ENCODE data around the gene DNAJB2. TPM values are rescaled to one million over a fixed set of nuclear protein-coding genes. Genes with fewer than 3 reads are reported as not detected.

The DNAJB2 gene
- polyA plus RNA-seq, 2 of the 4 experiments (the other 2 are of a cell fraction) = 31.0 to 53.7 TPM

DNA sequence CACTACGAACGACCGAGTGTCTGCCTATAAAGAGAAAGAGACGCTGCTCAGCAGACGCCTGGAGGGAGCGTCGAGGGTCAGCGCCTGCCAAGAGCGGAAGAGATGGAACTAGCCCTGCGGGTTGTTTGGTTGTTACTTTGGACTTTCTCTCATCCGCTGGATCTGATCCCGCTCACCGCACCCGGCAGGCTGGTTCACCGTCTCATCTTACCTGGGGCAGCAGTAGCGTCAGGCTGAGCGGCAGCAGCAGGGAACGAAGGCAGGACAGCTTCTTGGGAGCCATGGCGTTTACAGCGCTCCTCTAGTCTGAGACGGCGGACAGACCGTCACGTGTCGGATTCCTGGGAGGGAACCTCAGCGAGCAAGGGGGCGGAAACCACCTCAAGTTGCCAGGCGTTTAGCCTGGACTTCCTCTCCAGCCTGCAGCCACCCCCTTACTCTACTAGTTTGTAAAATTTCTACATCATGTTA is 35.8 kb upstream of the DNAJB2 start:
- no peak for ATAC-seq
- CTCF ChIA-PET = interaction anchor here (2.8 to 3.4 kb wide), 2 partner anchors 35 to 51 kb away, joined by 19 to 20 read pairs; partner anchors contain the start of gene DNAJB2

DNA sequence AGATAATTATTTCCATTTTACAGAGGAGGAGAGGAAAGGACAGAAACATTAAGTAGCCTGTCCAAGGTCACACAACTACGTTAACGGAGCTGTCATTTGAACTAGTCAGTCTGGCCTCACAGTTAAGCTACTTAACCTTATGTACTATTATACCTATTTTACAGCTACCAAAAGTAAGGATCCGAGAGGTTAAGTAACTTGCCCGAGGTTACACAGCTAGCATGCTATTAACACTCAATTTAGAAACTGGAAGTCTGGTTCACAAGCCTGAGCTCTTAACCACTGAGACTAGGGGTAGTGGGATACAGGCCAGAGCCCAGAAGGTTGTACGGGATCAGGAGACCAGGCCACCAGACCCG is 34.4 kb upstream of the DNAJB2 start:
- ChIA-PET CTCF (interaction anchor here (0.9 to 3.4 kb wide), 14 partner anchors 8 to 347 kb away, joined by 3 to 34 read pairs (median 4); partner anchors contain the start of gene DNAJB2), POLR2A (interaction anchor here (0.7 to 1.9 kb wide), 11 partner anchors 9 to 143 kb away, joined by 3 to 14 read pairs (median 6); partner anchors contain the start of genes ABCB6, ANKZF1, ATG9A and DNAJB2)
- peak overlapping the region; percentile 90 for H3K4me2 ChIP-seq
- 28% methylated on average over 6 of the region's 6 CpGs for WGBS (ENCODE audit: missing lambda C conversion rate)
- H3K27ac ChIP-seq = peak overlapping the region; percentile 90 to 96
- no peak for FAIRE-seq
- peak overlapping the region; percentile 78 for H3K4me3 ChIP-seq
- no peak for TF ChIP-seq TP53 (CRISPR knock-in tag; IDR thresholded peaks at IDR 0.05)
- TF ChIP-seq ZFP36 (IDR thresholded peaks at IDR 0.05; ENCODE audit: borderline replicate concordance, partially characterized antibody) = peak; percentile 60
- H3K4me1 ChIP-seq = peaks cover 45% of the 10 kb centered on the region
- no peak for ATAC-seq
- DNase-seq (ENCODE audit: low read depth in 1 of 2, low spot score in 1 of 2) = no peak
- H3K9me3 ChIP-seq = no peaks in the 10 kb centered on the region

More for the DNA sequence above, 35.8 kb upstream of the DNAJB2 start:
- DNase-seq (ENCODE audit: low read depth in 1 of 2, low spot score in 1 of 2) (no peak), FAIRE-seq (no peak)
- Histone ChIP-seq H3K4me2 (no peak overlapping the region), H3K27ac (no peak overlapping the region), H3K4me3 (no peak overlapping the region), H3K4me1 (peaks cover 32% of the 10 kb centered on the region), H3K9me3 (no peaks in the 10 kb centered on the region)
- TF ChIP-seq TFCP2L1 (CRISPR knock-in tag; IDR thresholded peaks at IDR 0.05) = no peak
- no peak for TF ChIP-seq FOSB (CRISPR knock-in tag; IDR thresholded peaks at IDR 0.05)
- TF ChIP-seq POLR2A (IDR thresholded peaks at IDR 0.05; ENCODE audit: low read length) = 0 out of 2 replicates have a peak, but pooled peaks have one; percentile 11
- POLR2A ChIA-PET = interaction anchor here (0.6 kb wide), 1 partner anchor 30 kb away, joined by 7 read pairs; no protein-coding TSS in a partner anchor
- WGBS (ENCODE audit: missing lambda C conversion rate) = 89% methylated on average over 28 of the region's 28 CpGs

DNA sequence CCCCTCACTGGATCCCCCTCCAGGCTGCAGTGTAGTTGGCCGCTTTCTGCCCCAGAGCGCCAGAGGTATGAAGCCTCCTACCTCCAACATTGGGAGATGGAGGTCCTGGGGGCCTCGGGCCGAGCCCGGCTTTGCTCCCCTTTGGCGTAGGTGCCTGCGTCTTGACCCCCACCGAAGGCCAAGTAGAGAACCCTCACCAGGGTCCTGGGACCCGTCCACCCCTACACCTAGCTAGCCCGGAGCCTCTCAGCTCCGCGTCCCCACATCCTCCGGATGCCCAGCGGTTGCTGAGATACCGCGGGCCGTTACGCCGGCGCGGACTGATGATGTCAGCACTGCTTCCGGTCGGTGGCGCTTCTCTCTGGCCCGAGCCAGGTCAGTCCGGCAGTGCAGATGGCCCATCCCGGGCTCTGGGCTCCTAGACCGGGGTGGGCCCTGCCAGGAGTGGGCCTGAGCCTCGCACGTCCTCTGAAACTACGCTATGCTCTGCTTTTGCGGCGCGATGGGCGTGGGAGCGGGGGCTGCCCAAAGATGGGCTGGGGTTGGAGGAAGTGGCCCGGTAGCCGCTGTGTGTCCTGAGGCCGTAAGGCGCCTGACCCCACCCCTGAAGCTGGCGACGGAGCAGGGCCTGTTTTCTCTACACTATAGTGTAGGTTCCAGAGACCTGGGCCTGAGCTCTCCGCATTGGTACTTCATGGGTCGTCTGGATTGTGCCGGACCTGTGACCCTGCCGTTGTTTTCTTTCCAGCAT is 33.8 kb upstream of the DNAJB2 start, which contains the start of the genes GLB1L and STK16:
GLB1L (minus strand) TSS at position 297 of the 751 bp plus-strand sequence. CDS start 1,871 bp downstream, outside the sequence.
STK16 (plus strand) TSS at position 332 of the 751 bp plus-strand sequence. CDS start 521 bp downstream, outside the sequence.
- H3K9me3 ChIP-seq = no peaks in the 10 kb centered on the region
- FAIRE-seq = no peak
- DNase-seq (ENCODE audit: low read depth in 1 of 2, low spot score in 1 of 2) = peak; percentile 94
- peak; percentile 64 to 82 for ATAC-seq
- CTCF ChIA-PET = interaction anchor here (0.9 to 3.4 kb wide), 15 partner anchors 9 to 347 kb away, joined by 3 to 34 read pairs (median 4); partner anchors contain the start of gene DNAJB2
- H3K4me3 ChIP-seq = peak within 1 kb of the TSS; percentile 78
- POLR2A ChIA-PET = interaction anchor here (0.7 to 1.9 kb wide), 10 partner anchors 8 to 142 kb away, joined by 3 to 14 read pairs (median 6); partner anchors contain the start of genes ABCB6, ANKZF1, ATG9A and DNAJB2
- peaks cover 50% of the 10 kb centered on the region for H3K4me1 ChIP-seq
- H3K4me2 ChIP-seq = peak within 1 kb of the TSS; percentile 90
- 3% methylated on average over 6 of the region's 46 CpGs for WGBS (ENCODE audit: missing lambda C conversion rate)
- peak within 1 kb of the TSS; percentile 90 to 96 for H3K27ac ChIP-seq
- TF ChIP-seq RARB (CRISPR knock-in tag; IDR thresholded peaks at IDR 0.05) = no peak
- no peak for TF ChIP-seq ZC3H11A (IDR thresholded peaks at IDR 0.05)
- peak; percentile 81 for TF ChIP-seq PHF8 (IDR thresholded peaks at IDR 0.05; ENCODE audit: borderline replicate concordance, low read depth)
- TF ChIP-seq, protein P1, sequence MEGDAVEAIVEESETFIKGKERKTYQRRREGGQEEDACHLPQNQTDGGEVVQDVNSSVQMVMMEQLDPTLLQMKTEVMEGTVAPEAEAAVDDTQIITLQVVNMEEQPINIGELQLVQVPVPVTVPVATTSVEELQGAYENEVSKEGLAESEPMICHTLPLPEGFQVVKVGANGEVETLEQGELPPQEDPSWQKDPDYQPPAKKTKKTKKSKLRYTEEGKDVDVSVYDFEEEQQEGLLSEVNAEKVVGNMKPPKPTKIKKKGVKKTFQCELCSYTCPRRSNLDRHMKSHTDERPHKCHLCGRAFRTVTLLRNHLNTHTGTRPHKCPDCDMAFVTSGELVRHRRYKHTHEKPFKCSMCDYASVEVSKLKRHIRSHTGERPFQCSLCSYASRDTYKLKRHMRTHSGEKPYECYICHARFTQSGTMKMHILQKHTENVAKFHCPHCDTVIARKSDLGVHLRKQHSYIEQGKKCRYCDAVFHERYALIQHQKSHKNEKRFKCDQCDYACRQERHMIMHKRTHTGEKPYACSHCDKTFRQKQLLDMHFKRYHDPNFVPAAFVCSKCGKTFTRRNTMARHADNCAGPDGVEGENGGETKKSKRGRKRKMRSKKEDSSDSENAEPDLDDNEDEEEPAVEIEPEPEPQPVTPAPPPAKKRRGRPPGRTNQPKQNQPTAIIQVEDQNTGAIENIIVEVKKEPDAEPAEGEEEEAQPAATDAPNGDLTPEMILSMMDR (IDR thresholded peaks at IDR 0.05) = no peak
- peak; percentile 71; the same call in 1 of the 2 replicates for TF ChIP-seq ELK1 (IDR thresholded peaks at IDR 0.05; ENCODE audit: low read depth, low read length)
- TF ChIP-seq, protein P2, sequence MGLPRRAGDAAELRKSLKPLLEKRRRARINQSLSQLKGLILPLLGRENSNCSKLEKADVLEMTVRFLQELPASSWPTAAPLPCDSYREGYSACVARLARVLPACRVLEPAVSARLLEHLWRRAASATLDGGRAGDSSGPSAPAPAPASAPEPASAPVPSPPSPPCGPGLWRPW (IDR thresholded peaks at IDR 0.05) = no peak
- TF ChIP-seq, protein P3, sequence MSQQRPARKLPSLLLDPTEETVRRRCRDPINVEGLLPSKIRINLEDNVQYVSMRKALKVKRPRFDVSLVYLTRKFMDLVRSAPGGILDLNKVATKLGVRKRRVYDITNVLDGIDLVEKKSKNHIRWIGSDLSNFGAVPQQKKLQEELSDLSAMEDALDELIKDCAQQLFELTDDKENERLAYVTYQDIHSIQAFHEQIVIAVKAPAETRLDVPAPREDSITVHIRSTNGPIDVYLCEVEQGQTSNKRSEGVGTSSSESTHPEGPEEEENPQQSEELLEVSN (IDR thresholded peaks at IDR 0.05; ENCODE audit: borderline replicate concordance, low read depth) = no peak
- no peak for TF ChIP-seq ESRRA (IDR thresholded peaks at IDR 0.05; ENCODE audit: borderline replicate concordance, low read length)
- peak; percentile 23 to 89; a peak in 3 of 5 replicates for TF ChIP-seq JUN (IDR thresholded peaks at IDR 0.05)
- TF ChIP-seq NR3C1 (IDR thresholded peaks at IDR 0.05) = no peak
- peak; percentile 36; the same call in 1 of the 2 replicates for TF ChIP-seq RFX5 (IDR thresholded peaks at IDR 0.05)
- TF ChIP-seq, protein P4, sequence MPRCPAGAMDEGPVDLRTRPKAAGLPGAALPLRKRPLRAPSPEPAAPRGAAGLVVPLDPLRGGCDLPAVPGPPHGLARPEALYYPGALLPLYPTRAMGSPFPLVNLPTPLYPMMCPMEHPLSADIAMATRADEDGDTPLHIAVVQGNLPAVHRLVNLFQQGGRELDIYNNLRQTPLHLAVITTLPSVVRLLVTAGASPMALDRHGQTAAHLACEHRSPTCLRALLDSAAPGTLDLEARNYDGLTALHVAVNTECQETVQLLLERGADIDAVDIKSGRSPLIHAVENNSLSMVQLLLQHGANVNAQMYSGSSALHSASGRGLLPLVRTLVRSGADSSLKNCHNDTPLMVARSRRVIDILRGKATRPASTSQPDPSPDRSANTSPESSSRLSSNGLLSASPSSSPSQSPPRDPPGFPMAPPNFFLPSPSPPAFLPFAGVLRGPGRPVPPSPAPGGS (IDR thresholded peaks at IDR 0.05) = peak; percentile 73
- TF ChIP-seq, protein P5, sequence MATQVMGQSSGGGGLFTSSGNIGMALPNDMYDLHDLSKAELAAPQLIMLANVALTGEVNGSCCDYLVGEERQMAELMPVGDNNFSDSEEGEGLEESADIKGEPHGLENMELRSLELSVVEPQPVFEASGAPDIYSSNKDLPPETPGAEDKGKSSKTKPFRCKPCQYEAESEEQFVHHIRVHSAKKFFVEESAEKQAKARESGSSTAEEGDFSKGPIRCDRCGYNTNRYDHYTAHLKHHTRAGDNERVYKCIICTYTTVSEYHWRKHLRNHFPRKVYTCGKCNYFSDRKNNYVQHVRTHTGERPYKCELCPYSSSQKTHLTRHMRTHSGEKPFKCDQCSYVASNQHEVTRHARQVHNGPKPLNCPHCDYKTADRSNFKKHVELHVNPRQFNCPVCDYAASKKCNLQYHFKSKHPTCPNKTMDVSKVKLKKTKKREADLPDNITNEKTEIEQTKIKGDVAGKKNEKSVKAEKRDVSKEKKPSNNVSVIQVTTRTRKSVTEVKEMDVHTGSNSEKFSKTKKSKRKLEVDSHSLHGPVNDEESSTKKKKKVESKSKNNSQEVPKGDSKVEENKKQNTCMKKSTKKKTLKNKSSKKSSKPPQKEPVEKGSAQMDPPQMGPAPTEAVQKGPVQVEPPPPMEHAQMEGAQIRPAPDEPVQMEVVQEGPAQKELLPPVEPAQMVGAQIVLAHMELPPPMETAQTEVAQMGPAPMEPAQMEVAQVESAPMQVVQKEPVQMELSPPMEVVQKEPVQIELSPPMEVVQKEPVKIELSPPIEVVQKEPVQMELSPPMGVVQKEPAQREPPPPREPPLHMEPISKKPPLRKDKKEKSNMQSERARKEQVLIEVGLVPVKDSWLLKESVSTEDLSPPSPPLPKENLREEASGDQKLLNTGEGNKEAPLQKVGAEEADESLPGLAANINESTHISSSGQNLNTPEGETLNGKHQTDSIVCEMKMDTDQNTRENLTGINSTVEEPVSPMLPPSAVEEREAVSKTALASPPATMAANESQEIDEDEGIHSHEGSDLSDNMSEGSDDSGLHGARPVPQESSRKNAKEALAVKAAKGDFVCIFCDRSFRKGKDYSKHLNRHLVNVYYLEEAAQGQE (IDR thresholded peaks at IDR 0.05) = peak; percentile 23; the same call in 1 of the 2 replicates
- TF ChIP-seq FOSB (CRISPR knock-in tag; IDR thresholded peaks at IDR 0.05) = no peak
- no peak for TF ChIP-seq ZNF302 (CRISPR knock-in tag; IDR thresholded peaks at IDR 0.05)
- TF ChIP-seq HOXB5 (CRISPR knock-in tag; IDR thresholded peaks at IDR 0.05) = no peak
- no peak for TF ChIP-seq FOXS1 (CRISPR knock-in tag; IDR thresholded peaks at IDR 0.05)
- TF ChIP-seq MYC (IDR thresholded peaks at IDR 0.05; ENCODE audit: borderline replicate concordance, low read length) = 0 out of 2 replicates have a peak, but pooled peaks have one; percentile 27

Measured in A549 (cell line).